ENCODE measurements around the gene HIVEP3. TPM values are rescaled to one million over a fixed set of nuclear protein-coding genes. Genes with fewer than 3 reads are reported as not detected.

HIVEP3 gene
- total RNA-seq, 6 experiments from 2014 or later: 1.4 to 3.9 (median 2.2) TPM

GRCh38 chr1:41542196-41542930, 376.4 kb downstream of the HIVEP3 start:
- ATAC-seq (no peak), DNase-seq (peak in 1 of 3 donors; percentile 36)
- no peak overlapping the region for H3K27ac ChIP-seq
- H3K4me1 ChIP-seq: no peaks in the 10 kb centered on the region
- H3K4me3 ChIP-seq: no peak overlapping the region
- no peaks in the 10 kb centered on the region for H3K36me3 ChIP-seq
- intact Hi-C loops (cut with DNase I): no loop called here
- 74% methylated on average over 7 of the region's 12 CpGs for WGBS (ENCODE audit: insufficient coverage, low coverage, low lambda C conversion rate, missing lambda C conversion rate)
- H3K9me3 ChIP-seq: no peaks in the 10 kb centered on the region
- H3K27me3 ChIP-seq: no peaks in the 10 kb centered on the region
- TF ChIP-seq, protein P1, sequence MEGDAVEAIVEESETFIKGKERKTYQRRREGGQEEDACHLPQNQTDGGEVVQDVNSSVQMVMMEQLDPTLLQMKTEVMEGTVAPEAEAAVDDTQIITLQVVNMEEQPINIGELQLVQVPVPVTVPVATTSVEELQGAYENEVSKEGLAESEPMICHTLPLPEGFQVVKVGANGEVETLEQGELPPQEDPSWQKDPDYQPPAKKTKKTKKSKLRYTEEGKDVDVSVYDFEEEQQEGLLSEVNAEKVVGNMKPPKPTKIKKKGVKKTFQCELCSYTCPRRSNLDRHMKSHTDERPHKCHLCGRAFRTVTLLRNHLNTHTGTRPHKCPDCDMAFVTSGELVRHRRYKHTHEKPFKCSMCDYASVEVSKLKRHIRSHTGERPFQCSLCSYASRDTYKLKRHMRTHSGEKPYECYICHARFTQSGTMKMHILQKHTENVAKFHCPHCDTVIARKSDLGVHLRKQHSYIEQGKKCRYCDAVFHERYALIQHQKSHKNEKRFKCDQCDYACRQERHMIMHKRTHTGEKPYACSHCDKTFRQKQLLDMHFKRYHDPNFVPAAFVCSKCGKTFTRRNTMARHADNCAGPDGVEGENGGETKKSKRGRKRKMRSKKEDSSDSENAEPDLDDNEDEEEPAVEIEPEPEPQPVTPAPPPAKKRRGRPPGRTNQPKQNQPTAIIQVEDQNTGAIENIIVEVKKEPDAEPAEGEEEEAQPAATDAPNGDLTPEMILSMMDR (IDR thresholded peaks at IDR 0.05): no peak
- no peak for TF ChIP-seq POLR2A (IDR thresholded peaks at IDR 0.05)

DNA sequence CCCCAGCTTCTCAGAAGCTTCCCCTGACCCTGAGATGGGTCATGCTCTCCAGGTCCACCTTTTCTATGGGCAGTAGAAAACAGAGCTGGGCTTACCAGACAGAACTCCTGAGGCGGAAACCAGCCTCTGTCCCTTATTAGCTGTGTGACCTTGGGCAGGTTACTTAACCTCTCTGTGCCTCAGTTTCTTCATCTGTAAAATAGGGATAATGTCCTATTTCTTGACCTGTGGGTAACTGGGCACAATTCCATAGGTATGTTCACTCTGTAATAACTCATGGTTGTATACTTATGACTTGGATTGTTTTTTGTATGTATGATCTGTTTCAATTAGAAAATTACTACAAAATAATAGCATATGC, 377.1 kb downstream of the HIVEP3 start:
- ATAC-seq (no peak), DNase-seq (no peak)
- Histone ChIP-seq H3K4me3 (no peak overlapping the region), H3K9me3 (no peaks in the 10 kb centered on the region), H3K27me3 (no peaks in the 10 kb centered on the region), H3K27ac (no peak overlapping the region), H3K4me1 (no peaks in the 10 kb centered on the region), H3K36me3 (no peaks in the 10 kb centered on the region)
- no peak for TF ChIP-seq POLR2A (IDR thresholded peaks at IDR 0.05)
- TF ChIP-seq, protein P1 (IDR thresholded peaks at IDR 0.05): no peak
- 100% methylated on average over 1 of the region's 1 CpG for WGBS (ENCODE audit: insufficient coverage, low coverage, low lambda C conversion rate, missing lambda C conversion rate)
- intact Hi-C loops (cut with DNase I): no loop called here

DNA sequence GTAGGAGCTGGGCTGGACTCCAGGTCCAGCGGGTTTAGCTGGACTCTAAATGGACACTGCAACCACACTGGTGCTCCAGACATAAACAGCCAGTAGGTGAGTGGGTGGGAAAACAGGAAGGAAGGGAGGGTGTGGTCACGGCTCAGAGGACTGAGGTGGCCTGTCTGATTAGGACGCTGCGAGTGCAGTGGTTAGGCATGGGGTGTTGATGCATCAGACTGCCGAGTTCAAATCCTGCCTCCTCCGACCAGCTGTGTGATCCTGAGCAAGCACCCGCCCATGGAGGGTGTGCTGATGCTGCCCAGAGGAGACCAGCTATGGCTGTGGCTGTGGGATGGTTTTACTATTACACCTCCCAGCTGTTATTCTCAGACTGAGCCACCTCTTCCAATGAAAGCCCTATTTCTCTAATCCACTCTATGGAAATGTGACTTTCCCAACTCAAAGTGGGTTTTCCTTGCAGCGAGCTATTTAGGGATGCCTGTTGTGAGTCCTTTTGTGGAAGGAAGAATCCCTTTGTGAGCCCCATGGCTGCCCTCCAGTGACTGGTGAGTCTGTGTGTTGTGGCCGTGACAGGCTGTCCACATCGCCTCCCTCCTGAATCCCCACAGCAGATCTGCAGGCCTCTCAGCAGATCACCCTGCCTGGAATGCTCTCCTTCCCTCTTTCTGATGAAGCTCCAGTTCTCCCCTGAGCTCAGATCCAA, 377.7 kb downstream of the HIVEP3 start:
- no peaks in the 10 kb centered on the region for H3K4me1 ChIP-seq
- no peaks in the 10 kb centered on the region for H3K27me3 ChIP-seq
- WGBS (ENCODE audit: insufficient coverage, low coverage, low lambda C conversion rate, missing lambda C conversion rate): 67% methylated on average over 3 of the region's 10 CpGs
- H3K27ac ChIP-seq: no peak overlapping the region
- intact Hi-C loops (cut with DNase I): no loop called here
- TF ChIP-seq, protein P1 (IDR thresholded peaks at IDR 0.05): no peak
- TF ChIP-seq POLR2A (IDR thresholded peaks at IDR 0.05): no peak
- DNase-seq: peak in 2 of 3 donors; percentile 24 to 45
- H3K4me3 ChIP-seq: no peak overlapping the region
- H3K36me3 ChIP-seq: no peaks in the 10 kb centered on the region
- ATAC-seq: no peak
- no peaks in the 10 kb centered on the region for H3K9me3 ChIP-seq

- Histone ChIP-seq H3K27me3 (no peaks in the 10 kb centered on the region), H3K27ac (no peak overlapping the region), H3K4me1 (no peaks in the 10 kb centered on the region), H3K36me3 (no peaks in the 10 kb centered on the region), H3K4me3 (no peak overlapping the region), H3K9me3 (no peaks in the 10 kb centered on the region)
- ATAC-seq (no peak), DNase-seq (peak in 1 of 3 donors; percentile 37)
- 83% methylated on average over 4 of the region's 8 CpGs for WGBS (ENCODE audit: insufficient coverage, low coverage, low lambda C conversion rate, missing lambda C conversion rate)
- intact Hi-C loops (cut with DNase I): no loop called here
- TF ChIP-seq, protein P1 (IDR thresholded peaks at IDR 0.05): no peak
- TF ChIP-seq POLR2A (IDR thresholded peaks at IDR 0.05): no peak
Observed at GRCh38 chr1:41539999-41540398, 378.7 kb downstream of the HIVEP3 start.

Measured in right lobe of liver (tissue), 6 donors.